Ectodermal cell (in vitro differentiated cells): Measurements from ENCODE around the gene NBPF11.
"Not testable (repeated sequence)": the region's sequence is repeated elsewhere in the genome, so short reads cannot be mapped to it uniquely, and the experiment has no call there.

Experiments used
- H3K27ac ChIP-seq: 2 replicates; pipeline ENCODE4 v1.7.0; 2013; ENCODE audit warnings: mild to moderate bottlenecking, low read depth, low read length; ENCODE audit not compliant: insufficient read depth, poor library complexity, severe bottlenecking
- H3K27me3 ChIP-seq: 2 replicates; pipeline ENCODE4 v1.7.0; 2013; ENCODE audit warnings: mild to moderate bottlenecking, low read length; ENCODE audit not compliant: insufficient read depth, control insufficient read depth, poor library complexity, severe bottlenecking
- H3K36me3 ChIP-seq: one replicate; pipeline ENCODE4 v1.7.0; 2013; ENCODE audit warnings: low read length; ENCODE audit not compliant: control insufficient read depth, insufficient read depth
- H3K4me1 ChIP-seq: one replicate; pipeline ENCODE4 v1.7.0; 2013; ENCODE audit warnings: low read length; ENCODE audit not compliant: control insufficient read depth, insufficient read depth
- H3K4me3 ChIP-seq: 2 replicates; pipeline ENCODE4 v1.7.0; 2013; ENCODE audit warnings: low read depth, low read length, control low read depth; ENCODE audit not compliant: insufficient read depth
- H3K9me3 ChIP-seq: 2 replicates; pipeline ENCODE4 v1.7.0; 2013; ENCODE audit warnings: mild to moderate bottlenecking, low read length, moderate library complexity; ENCODE audit not compliant: control insufficient read depth
- WGBS, 2 experiments: methylation state at CpG; one replicate each; pipeline ENCODE4 v1.1.7; 2013; ENCODE audit warnings: missing lambda C conversion rate in 2 of 2; 5-methylcytosine and 5-hydroxymethylcytosine counted together

NBPF11 gene

GRCh38 chr1:148150014-148150413, 2.1 kb downstream of the NBPF11 start:
- H3K4me3 ChIP-seq, H3K27ac ChIP-seq, H3K36me3 ChIP-seq, H3K27me3 ChIP-seq, H3K4me1 ChIP-seq, H3K9me3 ChIP-seq: not testable (repeated sequence)
- 80% methylated on average over 1 of the region's 6 CpGs; no CpG with 5 or more reads in 1 of the 2 experiments for WGBS, 2 experiments

- H3K4me1 ChIP-seq, H3K27ac ChIP-seq, H3K4me3 ChIP-seq, H3K36me3 ChIP-seq, H3K9me3 ChIP-seq, H3K27me3 ChIP-seq: not testable (repeated sequence)
- 96 to 97% methylated on average over 50 to 62 of the region's 72 CpGs for WGBS, 2 experiments
Observed at GRCh38 chr1:148149050-148149815, 2.8 kb downstream of the NBPF11 start.

- not testable (repeated sequence) for H3K36me3 ChIP-seq, H3K27ac ChIP-seq, H3K4me1 ChIP-seq, H3K27me3 ChIP-seq, H3K4me3 ChIP-seq, H3K9me3 ChIP-seq
- 91 to 95% methylated on average over 18 of the region's 28 CpGs for WGBS, 2 experiments
Observed at GRCh38 chr1:148147052-148147838, 4.8 kb downstream of the NBPF11 start.

- not testable (repeated sequence) for H3K27ac ChIP-seq, H3K4me1 ChIP-seq, H3K9me3 ChIP-seq, H3K27me3 ChIP-seq, H3K4me3 ChIP-seq, H3K36me3 ChIP-seq
- WGBS, 2 experiments = 96 to 97% methylated on average over 50 to 56 of the region's 66 CpGs
Observed at GRCh38 chr1:148146191-148146997, 5.7 kb downstream of the NBPF11 start.

DNA sequence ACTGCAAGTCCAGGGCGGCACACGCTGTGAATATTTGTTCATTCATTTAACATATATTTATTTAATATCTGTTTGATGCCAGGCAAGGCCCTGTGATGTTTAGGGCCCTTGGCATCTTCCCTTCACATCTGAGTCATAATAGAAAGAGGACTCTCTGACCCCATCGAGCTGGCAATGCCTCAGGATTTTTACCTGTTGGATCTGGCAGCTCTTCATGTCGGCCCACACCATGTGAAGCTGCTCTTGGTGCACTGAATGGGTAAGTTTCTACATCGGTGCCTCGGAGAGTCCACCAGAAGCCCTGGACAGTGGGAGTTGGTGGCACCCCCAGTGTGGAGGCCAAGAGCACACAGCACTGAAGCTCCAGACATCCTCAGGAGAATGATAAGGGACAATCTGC, 8.9 kb downstream of the NBPF11 start:
- not testable (repeated sequence) for H3K9me3 ChIP-seq, H3K4me1 ChIP-seq, H3K27ac ChIP-seq, H3K36me3 ChIP-seq, H3K4me3 ChIP-seq, H3K27me3 ChIP-seq
- 84 to 88% methylated on average over 2 to 4 of the region's 6 CpGs for WGBS, 2 experiments

GRCh38 chr1:148141936-148142335, 10.1 kb downstream of the NBPF11 start:
- H3K9me3 ChIP-seq, H3K4me3 ChIP-seq, H3K27ac ChIP-seq, H3K4me1 ChIP-seq, H3K36me3 ChIP-seq, H3K27me3 ChIP-seq: not testable (repeated sequence)
- no CpG with 5 or more reads among the region's 1 CpG for WGBS, 2 experiments

- H3K4me3 ChIP-seq, H3K27ac ChIP-seq, H3K4me1 ChIP-seq, H3K27me3 ChIP-seq, H3K9me3 ChIP-seq, H3K36me3 ChIP-seq: not testable (repeated sequence)
- no CpG with 5 or more reads among the region's 2 CpGs for WGBS, 2 experiments
Observed at GRCh38 chr1:148138606-148139005, 13.5 kb downstream of the NBPF11 start.

DNA sequence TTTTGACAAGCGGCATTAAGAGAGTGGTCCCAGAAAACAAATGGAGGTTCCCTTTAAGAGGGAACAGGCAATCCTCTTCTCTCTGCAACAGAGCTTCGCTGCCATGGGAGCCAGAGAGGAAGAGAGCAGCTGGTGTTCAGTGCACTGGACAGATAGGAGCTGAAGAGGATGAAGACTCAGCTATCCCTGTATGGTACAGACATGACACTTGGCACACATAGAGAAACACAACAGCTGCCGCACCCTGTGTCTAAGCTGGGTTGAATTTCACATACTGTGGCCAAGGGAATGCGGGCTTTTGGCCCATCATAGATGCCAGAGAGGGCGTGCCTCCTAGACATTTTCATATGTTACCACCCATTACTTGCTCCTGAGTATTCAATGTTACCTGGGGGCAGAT, 29.7 kb downstream of the NBPF11 start:
- H3K9me3 ChIP-seq, H3K4me3 ChIP-seq, H3K27me3 ChIP-seq, H3K27ac ChIP-seq, H3K36me3 ChIP-seq, H3K4me1 ChIP-seq: not testable (repeated sequence)
- 97 to 98% methylated on average over 3 to 4 of the region's 5 CpGs for WGBS, 2 experiments

DNA sequence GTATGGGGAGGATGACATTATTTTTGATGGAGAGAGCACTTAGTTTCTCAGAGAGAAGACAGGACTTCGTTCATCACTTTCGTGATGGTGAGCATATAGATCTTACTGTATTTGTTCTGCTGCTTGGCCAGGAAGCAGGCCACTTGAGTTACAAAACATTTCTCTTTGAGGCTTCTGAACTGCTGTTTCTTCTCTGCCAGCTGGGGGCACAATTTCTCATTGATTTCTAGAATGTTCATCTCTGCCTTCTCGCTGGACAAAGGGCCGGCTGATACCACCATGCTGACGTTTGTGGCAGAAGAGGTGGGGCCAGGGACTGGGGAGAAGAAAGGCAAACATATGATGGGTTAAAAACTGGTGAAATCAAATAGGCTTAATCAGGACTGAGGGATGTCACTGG, 31.7 kb downstream of the NBPF11 start:
- not testable (repeated sequence) for H3K27me3 ChIP-seq, H3K4me1 ChIP-seq, H3K4me3 ChIP-seq, H3K36me3 ChIP-seq, H3K9me3 ChIP-seq, H3K27ac ChIP-seq
- WGBS, 2 experiments = 91 to 98% methylated on average over 2 of the region's 5 CpGs

GRCh38 chr1:148095732-148096131, 56.3 kb downstream of the NBPF11 start:
- not testable (repeated sequence) for H3K27ac ChIP-seq, H3K27me3 ChIP-seq, H3K4me1 ChIP-seq, H3K4me3 ChIP-seq, H3K9me3 ChIP-seq, H3K36me3 ChIP-seq
- WGBS, 2 experiments = 68 to 76% methylated on average over 2 of the region's 2 CpGs
